IMR-90 (cell line): ENCODE measurements around the gene NLGN3. TPM values are rescaled to one million over a fixed set of nuclear protein-coding genes. Genes with fewer than 3 reads are reported as not detected.
A peak's percentile ranks its signal among the peaks of the same experiment; 100 is the strongest.

Experiments used
- ATAC-seq: fragments of 200-7000 bp; cut with Tn5 transposase; 2 replicates; pipeline ENCODE4 v1.9.1; 2020; ENCODE audit warnings: low read depth, mild to moderate bottlenecking, moderate library complexity
- BruUV-seq: library from RNA; stranded (reverse); fragments of 400-500 nt; replicated peaks from 2 replicates; lab custom pipeline; 2021; lab: Mats Ljungman, UMichigan
- CTCF ChIA-PET: fragments of 300-600 bp; formaldehyde crosslinking; extraction: SDS; loops from one replicate; lab custom pipeline; 2021; ENCODE audit warnings: antibody characterized with exemption; lab: Yijun Ruan, JAX
- POLR2A ChIA-PET: fragments of 300-600 bp; sonication (Branson Sonifier 250); formaldehyde crosslinking; loops from one replicate; lab custom pipeline; 2022; ENCODE audit warnings: antibody characterized with exemption; ENCODE audit not compliant: unreplicated experiment; lab: Charles Lee
- DNase-seq: peaks from one replicate; pipeline ENCODE4 v3.0.0; 2013
- H2AFZ ChIP-seq: replicated peaks from 2 replicates; pipeline ENCODE3; 2013; ENCODE audit warnings: low read length, mild to moderate bottlenecking; ENCODE audit not compliant: poor library complexity
- H2AK5ac ChIP-seq: 2 replicates; pipeline ENCODE4 v1.6.1; 2013; ENCODE audit warnings: low read depth, low read length, inconsistent platforms
- H2AK9ac ChIP-seq: replicated peaks from 2 replicates; pipeline ENCODE3; 2013; ENCODE audit warnings: mild to moderate bottlenecking, low read depth, low read length, moderate library complexity; ENCODE audit not compliant: poor library complexity
- H2BK120ac ChIP-seq: 2 replicates; pipeline ENCODE4 v1.6.1; 2013; ENCODE audit warnings: low read depth, low read length, inconsistent platforms
- H2BK15ac ChIP-seq: 3 replicates; pipeline ENCODE4 v1.6.1; 2013; ENCODE audit warnings: low read depth, low read length, inconsistent platforms
- H2BK20ac ChIP-seq: 2 replicates; pipeline ENCODE4 v1.6.1; 2013; ENCODE audit warnings: low read depth, mild to moderate bottlenecking, inconsistent platforms, low read length, moderate library complexity
- H2BK5ac ChIP-seq: 2 replicates; pipeline ENCODE4 v1.6.1; 2013; ENCODE audit warnings: mild to moderate bottlenecking, low read depth, low read length, inconsistent platforms; ENCODE audit not compliant: poor library complexity, severe bottlenecking
- H3K14ac ChIP-seq: replicated peaks from 2 replicates; pipeline ENCODE4 v1.6.1; 2013; ENCODE audit warnings: low read depth, low read length, inconsistent platforms
- H3K18ac ChIP-seq: 2 replicates; pipeline ENCODE4 v1.6.1; 2013; ENCODE audit warnings: low read depth, low read length, control low read depth
- H3K23ac ChIP-seq: 2 replicates; pipeline ENCODE4 v1.6.1; 2013; ENCODE audit warnings: low read depth, low read length, inconsistent platforms
- H3K27ac ChIP-seq: 2 replicates; pipeline ENCODE4 v1.5.1; 2013; ENCODE audit warnings: mild to moderate bottlenecking, control low read depth, low read length; ENCODE audit not compliant: insufficient read depth
- H3K27me3 ChIP-seq: 2 replicates; pipeline ENCODE4 v1.6.1; 2013; ENCODE audit warnings: low read length; ENCODE audit not compliant: control insufficient read depth, insufficient read depth
- H3K36me3 ChIP-seq: 2 replicates; pipeline ENCODE4 v1.6.1; 2013; ENCODE audit warnings: low read length, mixed read lengths; ENCODE audit not compliant: control insufficient read depth, insufficient read depth
- H3K4ac ChIP-seq: 2 replicates; pipeline ENCODE4 v1.6.1; 2013; ENCODE audit warnings: low read depth, low read length, inconsistent platforms
- H3K4me1 ChIP-seq: 2 replicates; pipeline ENCODE4 v1.6.1; 2013; ENCODE audit warnings: low read length, mixed read lengths; ENCODE audit not compliant: control insufficient read depth, insufficient read depth
- H3K4me2 ChIP-seq: 2 replicates; pipeline ENCODE4 v1.6.1; 2013; ENCODE audit warnings: low read depth, mild to moderate bottlenecking, control low read depth, low read length, moderate library complexity
- H3K4me3 ChIP-seq: 2 replicates; pipeline ENCODE4 v1.5.1; 2013; ENCODE audit warnings: low read depth, mild to moderate bottlenecking, control low read depth, low read length, moderate library complexity; ENCODE audit not compliant: insufficient read depth
- H3K56ac ChIP-seq: 2 replicates; pipeline ENCODE4 v1.6.1; 2013; ENCODE audit warnings: low read length, inconsistent platforms; ENCODE audit not compliant: insufficient read depth; ENCODE audit errors: extremely low read depth
- H3K79me1 ChIP-seq, 2 experiments: 2 replicates each; pipeline ENCODE4 v1.6.1; 2013; ENCODE audit warnings: low read length in 2 of 2, inconsistent platforms in 1 of 2, low read depth in 1 of 2
- H3K9ac ChIP-seq: 2 replicates; pipeline ENCODE4 v1.6.1; 2013; ENCODE audit warnings: low read depth, low read length, control low read depth
- H3K9me1 ChIP-seq: 2 replicates; pipeline ENCODE4 v1.6.1; 2013; ENCODE audit warnings: low read length, inconsistent platforms; ENCODE audit not compliant: insufficient read depth
- H3K9me3 ChIP-seq: 2 replicates; pipeline ENCODE4 v1.6.1; 2013; ENCODE audit warnings: low read length; ENCODE audit not compliant: control insufficient read depth, insufficient read depth
- H4K20me1 ChIP-seq: 2 replicates; pipeline ENCODE4 v1.6.1; 2013; ENCODE audit warnings: low read length, inconsistent platforms; ENCODE audit not compliant: insufficient read depth
- H4K5ac ChIP-seq: 2 replicates; pipeline ENCODE4 v1.6.1; 2013; ENCODE audit warnings: mild to moderate bottlenecking, low read depth, low read length, control low read depth
- H4K8ac ChIP-seq, 2 experiments: 2 replicates each; pipeline ENCODE4 v1.6.1; 2013; ENCODE audit warnings: low read depth in 2 of 2, low read length in 2 of 2, control low read depth in 1 of 2, inconsistent platforms in 1 of 2
- H4K91ac ChIP-seq: 2 replicates; pipeline ENCODE4 v1.6.1; 2013; ENCODE audit warnings: low read depth, low read length, inconsistent platforms; ENCODE audit not compliant: insufficient read depth
- BHLHE40 ChIP-seq: fragments of 150-350 bp; IDR thresholded peaks from 2 replicates; pipeline ENCODE4 v1.6.1; 2016; ENCODE audit warnings: mild to moderate bottlenecking, low read depth, low read length
- CEBPB ChIP-seq: IDR thresholded peaks from 2 replicates; pipeline ENCODE4 v1.6.1; 2012; ENCODE audit warnings: low read depth, low read length, improper control_type of control experiment
- CHD1 ChIP-seq: IDR thresholded peaks from 2 replicates; pipeline ENCODE4 v1.6.1; 2012; ENCODE audit warnings: low read depth, low read length, improper control_type of control experiment
- FOS ChIP-seq: fragments of 150-350 bp; IDR thresholded peaks from 2 replicates; pipeline ENCODE4 v1.6.1; 2016; ENCODE audit warnings: low read depth, low read length
- MAFK ChIP-seq: IDR thresholded peaks from 2 replicates; pipeline ENCODE4 v1.6.1; 2012; ENCODE audit warnings: low read depth, low read length, improper control_type of control experiment
- MAZ ChIP-seq: IDR thresholded peaks from 2 replicates; pipeline ENCODE4 v1.6.1; 2012; ENCODE audit warnings: low read depth, mild to moderate bottlenecking, low read length, improper control_type of control experiment, moderate library complexity, borderline replicate concordance
- MXI1 ChIP-seq: IDR thresholded peaks from 2 replicates; pipeline ENCODE4 v1.6.1; 2012; ENCODE audit warnings: low read depth, mild to moderate bottlenecking, low read length, moderate library complexity, borderline replicate concordance
- NFE2L2 ChIP-seq: fragments of 150-350 bp; IDR thresholded peaks from 2 replicates; pipeline ENCODE4 v1.6.1; 2016; ENCODE audit warnings: low read depth, mild to moderate bottlenecking, low read length
- POLR2A ChIP-seq: IDR thresholded peaks from 2 replicates; pipeline ENCODE4 v1.6.1; 2012; ENCODE audit warnings: mild to moderate bottlenecking, low read depth, low read length
- RAD21 ChIP-seq: IDR thresholded peaks from 2 replicates; pipeline ENCODE4 v1.6.1; 2012; ENCODE audit warnings: low read length, improper control_type of control experiment
- RCOR1 ChIP-seq: IDR thresholded peaks from 2 replicates; pipeline ENCODE4 v1.6.1; 2012; ENCODE audit warnings: mild to moderate bottlenecking, low read length, improper control_type of control experiment; ENCODE audit not compliant: insufficient replicate concordance
- RFX5 ChIP-seq: IDR thresholded peaks from 2 replicates; pipeline ENCODE4 v1.8.0; 2012; ENCODE audit warnings: low read depth, mild to moderate bottlenecking, low read length, moderate library complexity
- SMC3 ChIP-seq: fragments of 150-350 bp; IDR thresholded peaks from 2 replicates; pipeline ENCODE4 v1.6.1; 2016; ENCODE audit warnings: low read depth, mild to moderate bottlenecking, antibody characterized with exemption, low read length, moderate library complexity
- WGBS, 2 experiments: methylation state at CpG; one replicate each; pipeline versions ENCODE4 v1.1.5 to v1.1.7; 2013; ENCODE audit warnings: missing lambda C conversion rate in 2 of 2; ENCODE audit not compliant: insufficient read length in 1 of 2; ENCODE audit errors: extremely low coverage in 2 of 2; 5-methylcytosine and 5-hydroxymethylcytosine counted together
- dilution Hi-C: fragments of 300-500 bp; cut with HindIII; formaldehyde crosslinking; loops from one replicate; pipeline ENCODE4 v1.14.3; 2018; ENCODE audit warnings: low sequenced_read_pairs; ENCODE audit not compliant: unreplicated experiment
- in situ Hi-C: fragments of 300-500 bp; cut with MboI; formaldehyde crosslinking; loops from 3 replicates; pipeline ENCODE4 v1.14.3; 2019; ENCODE audit warnings: low sequenced_read_pairs, inconsistent platforms, mixed read lengths
- intact Hi-C: fragments of 100-400 bp; cut with micrococcal nuclease; formaldehyde crosslinking; loops from 2 replicates; pipeline ENCODE4 v1.10.0; 2022
- polyA plus RNA-seq, 3 experiments: library from polyadenylated mRNA; depleted of rRNA; stranded (reverse); fragments of >200 nt; gene quantifications; 2 replicates each; pipeline ENCODE4 v1.2.3, GENCODE V29; 2012; ENCODE audit warnings: low replicate concordance in 1 of 3
- total RNA-seq: library from RNA; depleted of rRNA; stranded (reverse); fragments of >200 nt; gene quantifications from 2 replicates; pipeline ENCODE4 v1.2.3, GENCODE V29; 2012
- TF ChIP-seq, protein P1 (sequence below): conservative IDR thresholded peaks from 2 replicates; pipeline ENCODE4 v1.5.1; 2012; ENCODE audit warnings: mild to moderate bottlenecking, low read depth, low read length, improper control_type of control experiment
- TF ChIP-seq, protein P2 (sequence below): fragments of 150-350 bp; IDR thresholded peaks from 2 replicates; pipeline ENCODE4 v1.6.1; 2017; ENCODE audit warnings: mild to moderate bottlenecking, antibody characterized with exemption, low read length, low read depth
- TF ChIP-seq, protein P3 (sequence below): fragments of 150-350 bp; IDR thresholded peaks from 2 replicates; pipeline ENCODE4 v1.6.1; 2016; ENCODE audit warnings: low read depth, mild to moderate bottlenecking, low read length, moderate library complexity, borderline replicate concordance

The NLGN3 gene
- total and polyA plus RNA-seq, 2 of the 4 experiments (the other 2 are of a cell fraction) = 0.18 to 0.39 TPM

DNA sequence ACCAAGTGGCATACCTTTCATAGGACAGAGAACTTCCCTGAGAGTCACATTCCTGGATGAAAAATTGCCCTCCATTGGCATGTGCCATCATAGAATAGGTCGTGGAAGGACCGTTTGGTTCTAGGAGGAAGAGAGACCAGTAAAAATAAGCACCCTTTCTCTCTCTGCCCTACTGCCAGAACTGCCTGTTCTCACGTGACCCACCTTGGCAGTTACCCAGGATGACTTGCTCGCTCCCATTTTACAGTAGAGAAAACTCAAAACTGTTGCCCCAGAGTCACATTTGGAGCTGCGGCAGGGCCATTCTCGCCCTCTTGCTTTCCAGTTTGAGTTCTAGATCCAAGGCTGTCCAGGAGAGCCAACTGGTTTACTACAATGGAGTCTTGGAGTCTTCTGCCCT lies 1.1 kb upstream of the NLGN3 start:
- H2BK5ac ChIP-seq = no peak overlapping the region
- no peak overlapping the region for H2AFZ ChIP-seq
- no peak overlapping the region for H3K56ac ChIP-seq
- H2AK9ac ChIP-seq = no peak overlapping the region
- no peaks in the 10 kb centered on the region for H3K79me1 ChIP-seq
- H4K20me1 ChIP-seq = no peaks in the 10 kb centered on the region
- in situ Hi-C loops = no loop called here
- ChIA-PET POLR2A (no interaction called here), CTCF (no interaction called here)
- H3K4me2 ChIP-seq = no peak overlapping the region
- 40% methylated on average over 1 of the region's 6 CpGs; no CpG with 5 or more reads in 1 of the 2 experiments for WGBS, 2 experiments
- DNase-seq (peak; percentile 41), ATAC-seq (no peak)
- dilution Hi-C loops = no loop called here
- no peak overlapping the region for H2AK5ac ChIP-seq
- no peak overlapping the region for H4K5ac ChIP-seq
- BruUV-seq = TSS peak; percentile 46
- H3K4me3 ChIP-seq = no peak overlapping the region
- intact Hi-C loops = no loop called here
- H3K4ac ChIP-seq = no peak overlapping the region
- H2BK15ac ChIP-seq = no peak overlapping the region
- H3K18ac ChIP-seq = no peak overlapping the region
- H3K4me1 ChIP-seq = peaks cover 2% of the 10 kb centered on the region; the same call in 1 of the 2 replicates
- TF ChIP-seq RFX5 (no peak), CEBPB (no peak), MAFK (no peak), FOS (no peak), MAZ (no peak), SMC3 (no peak), NFE2L2 (no peak), CHD1 (no peak), POLR2A (no peak), MXI1 (no peak), RAD21 (no peak), BHLHE40 (peak; percentile 32; the same call in 1 of the 2 replicates), RCOR1 (no peak)
- TF ChIP-seq, protein P1, sequence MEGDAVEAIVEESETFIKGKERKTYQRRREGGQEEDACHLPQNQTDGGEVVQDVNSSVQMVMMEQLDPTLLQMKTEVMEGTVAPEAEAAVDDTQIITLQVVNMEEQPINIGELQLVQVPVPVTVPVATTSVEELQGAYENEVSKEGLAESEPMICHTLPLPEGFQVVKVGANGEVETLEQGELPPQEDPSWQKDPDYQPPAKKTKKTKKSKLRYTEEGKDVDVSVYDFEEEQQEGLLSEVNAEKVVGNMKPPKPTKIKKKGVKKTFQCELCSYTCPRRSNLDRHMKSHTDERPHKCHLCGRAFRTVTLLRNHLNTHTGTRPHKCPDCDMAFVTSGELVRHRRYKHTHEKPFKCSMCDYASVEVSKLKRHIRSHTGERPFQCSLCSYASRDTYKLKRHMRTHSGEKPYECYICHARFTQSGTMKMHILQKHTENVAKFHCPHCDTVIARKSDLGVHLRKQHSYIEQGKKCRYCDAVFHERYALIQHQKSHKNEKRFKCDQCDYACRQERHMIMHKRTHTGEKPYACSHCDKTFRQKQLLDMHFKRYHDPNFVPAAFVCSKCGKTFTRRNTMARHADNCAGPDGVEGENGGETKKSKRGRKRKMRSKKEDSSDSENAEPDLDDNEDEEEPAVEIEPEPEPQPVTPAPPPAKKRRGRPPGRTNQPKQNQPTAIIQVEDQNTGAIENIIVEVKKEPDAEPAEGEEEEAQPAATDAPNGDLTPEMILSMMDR = no peak
- TF ChIP-seq, protein P2, sequence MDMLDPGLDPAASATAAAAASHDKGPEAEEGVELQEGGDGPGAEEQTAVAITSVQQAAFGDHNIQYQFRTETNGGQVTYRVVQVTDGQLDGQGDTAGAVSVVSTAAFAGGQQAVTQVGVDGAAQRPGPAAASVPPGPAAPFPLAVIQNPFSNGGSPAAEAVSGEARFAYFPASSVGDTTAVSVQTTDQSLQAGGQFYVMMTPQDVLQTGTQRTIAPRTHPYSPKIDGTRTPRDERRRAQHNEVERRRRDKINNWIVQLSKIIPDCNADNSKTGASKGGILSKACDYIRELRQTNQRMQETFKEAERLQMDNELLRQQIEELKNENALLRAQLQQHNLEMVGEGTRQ = peak; percentile 48; the same call in 1 of the 2 replicates
- TF ChIP-seq, protein P3, sequence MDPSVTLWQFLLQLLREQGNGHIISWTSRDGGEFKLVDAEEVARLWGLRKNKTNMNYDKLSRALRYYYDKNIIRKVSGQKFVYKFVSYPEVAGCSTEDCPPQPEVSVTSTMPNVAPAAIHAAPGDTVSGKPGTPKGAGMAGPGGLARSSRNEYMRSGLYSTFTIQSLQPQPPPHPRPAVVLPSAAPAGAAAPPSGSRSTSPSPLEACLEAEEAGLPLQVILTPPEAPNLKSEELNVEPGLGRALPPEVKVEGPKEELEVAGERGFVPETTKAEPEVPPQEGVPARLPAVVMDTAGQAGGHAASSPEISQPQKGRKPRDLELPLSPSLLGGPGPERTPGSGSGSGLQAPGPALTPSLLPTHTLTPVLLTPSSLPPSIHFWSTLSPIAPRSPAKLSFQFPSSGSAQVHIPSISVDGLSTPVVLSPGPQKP = no peak
- H3K27ac ChIP-seq = no peak overlapping the region
- H3K9me1 ChIP-seq = peaks cover 3% of the 10 kb centered on the region; the same call in 1 of the 2 replicates
- peaks cover 14% of the 10 kb centered on the region for H3K36me3 ChIP-seq
- no peak overlapping the region for H3K23ac ChIP-seq
- no peak overlapping the region for H4K91ac ChIP-seq
- no peak overlapping the region for H4K8ac ChIP-seq
- H2BK120ac ChIP-seq = no peak overlapping the region
- no peak overlapping the region for H3K14ac ChIP-seq
- H3K9me3 ChIP-seq = no peaks in the 10 kb centered on the region
- peaks cover 2% of the 10 kb centered on the region; the same call in 1 of the 2 replicates for H3K27me3 ChIP-seq
- H3K9ac ChIP-seq = no peak overlapping the region
- H2BK20ac ChIP-seq = no peak overlapping the region
